H1 (cell line): ENCODE results near the gene PCBP2. TPM values are rescaled to one million over a fixed set of nuclear protein-coding genes. Genes with fewer than 3 reads are reported as not detected.
A peak's percentile ranks its signal among the peaks of the same experiment; 100 is the strongest.

ENCODE experiments used
- CTCF ChIA-PET: fragments of 300-600 bp; sonication (Branson Sonifier 250); formaldehyde crosslinking; loops from one replicate; lab custom pipeline; 2021; ENCODE audit not compliant: partially characterized antibody; lab: Charles Lee
- POLR2A ChIA-PET: fragments of 300-600 bp; sonication (Branson Sonifier 250); formaldehyde crosslinking; loops from one replicate; lab custom pipeline; 2021; ENCODE audit warnings: inconsistent platforms; ENCODE audit not compliant: partially characterized antibody; lab: Charles Lee
- DNase-seq, 2 experiments: peaks; one replicate each; pipeline versions ENCODE4 v3.0.0 to v3.0.0-alpha.2; 2010 to 2022; ENCODE audit warnings: low spot score in 2 of 2, low read depth in 1 of 2, mixed read lengths in 1 of 2
- FAIRE-seq: peaks from 2 replicates; lab custom pipeline; 2011; peaks lifted over from hg19 to GRCh38; lab: Jason Lieb, UNC
- H2AFZ ChIP-seq: 2 replicates; pipeline ENCODE4 v1.8.1; 2012; ENCODE audit warnings: low read length, inconsistent platforms
- H2AK5ac ChIP-seq: 2 replicates; pipeline ENCODE4 v1.6.1; 2013; ENCODE audit warnings: low read depth, low read length
- H2BK120ac ChIP-seq: replicated peaks from 2 replicates; pipeline ENCODE3; 2013; ENCODE audit warnings: low read depth, low read length, inconsistent platforms
- H2BK12ac ChIP-seq: 2 replicates; pipeline ENCODE4 v1.6.1; 2013; ENCODE audit warnings: low read depth, low read length
- H2BK15ac ChIP-seq: 2 replicates; pipeline ENCODE4 v1.6.1; 2013; ENCODE audit warnings: low read length
- H2BK20ac ChIP-seq: 2 replicates; pipeline ENCODE4 v1.6.1; 2013; ENCODE audit warnings: low read length
- H2BK5ac ChIP-seq: 2 replicates; pipeline ENCODE4 v1.6.1; 2013; ENCODE audit warnings: low read depth, low read length
- H3K14ac ChIP-seq: 2 replicates; pipeline ENCODE4 v1.6.1; 2013; ENCODE audit warnings: inconsistent platforms; ENCODE audit not compliant: insufficient read length
- H3K18ac ChIP-seq: 2 replicates; pipeline ENCODE4 v1.6.1; 2013; ENCODE audit warnings: low read length; ENCODE audit errors: extremely low read depth
- H3K23ac ChIP-seq: 2 replicates; pipeline ENCODE4 v1.6.1; 2013; ENCODE audit warnings: inconsistent platforms; ENCODE audit not compliant: insufficient read length
- H3K23me2 ChIP-seq: 2 replicates; pipeline ENCODE4 v1.6.1; 2013; ENCODE audit warnings: low read depth, low read length
- H3K27ac ChIP-seq: 2 replicates; pipeline ENCODE4 v1.6.1; 2011; ENCODE audit warnings: low read depth, low read length, inconsistent platforms
- H3K27me3 ChIP-seq, 4 experiments: replicated peaks in 1 of 4; 1 replicate in 1 of 4; 2 replicates in 3 of 4; pipeline versions ENCODE4 v1.6.1 to v1.8.1; 2011 to 2013; ENCODE audit warnings: low read length in 3 of 4, mild to moderate bottlenecking in 3 of 4, inconsistent platforms in 2 of 4, mixed read lengths in 2 of 4, moderate library complexity in 1 of 4; ENCODE audit not compliant: control insufficient read depth in 3 of 4, insufficient read depth in 3 of 4; ENCODE audit errors: extremely low read depth in 1 of 4
- H3K36me3 ChIP-seq, 4 experiments: 2 replicates each; pipeline versions ENCODE4 v1.6.1 to v1.8.1; 2011 to 2013; ENCODE audit warnings: mild to moderate bottlenecking in 4 of 4, low read length in 3 of 4, moderate library complexity in 2 of 4, control low read depth in 1 of 4, inconsistent platforms in 1 of 4; ENCODE audit not compliant: insufficient read depth in 4 of 4, control insufficient read depth in 2 of 4
- H3K4ac ChIP-seq: replicated peaks from 2 replicates; pipeline ENCODE3; 2013; ENCODE audit warnings: low read length, low read depth, mixed read lengths, inconsistent platforms; ENCODE audit not compliant: insufficient read length
- H3K4me1 ChIP-seq, 4 experiments: replicated peaks in 1 of 4; 1 replicate in 1 of 4; 2 replicates in 3 of 4; pipeline versions ENCODE4 v1.6.1 to v1.8.1; 2011 to 2013; ENCODE audit warnings: low read length in 3 of 4, inconsistent platforms in 2 of 4, mixed read lengths in 1 of 4; ENCODE audit not compliant: insufficient read depth in 4 of 4, control insufficient read depth in 3 of 4
- H3K4me2 ChIP-seq, 2 experiments: 2 replicates each; pipeline versions ENCODE4 v1.6.1 to v1.8.1; 2011 to 2013; ENCODE audit warnings: low read depth in 2 of 2, low read length in 2 of 2, control low read depth in 1 of 2, inconsistent platforms in 1 of 2, mild to moderate bottlenecking in 1 of 2; ENCODE audit not compliant: insufficient read depth in 1 of 2
- H3K4me3 ChIP-seq, 4 experiments: fragments of 200-600, 300-600 bp in 1 of 4; sonication (generic), shearing (Covaris generic), sonication (Bioruptor Twin) in 1 of 4; 2 replicates each; pipeline versions ENCODE4 v1.5.1 to v1.8.1; 2011 to 2016; ENCODE audit warnings: low read length in 4 of 4, low read depth in 3 of 4, control low read depth in 2 of 4, inconsistent platforms in 2 of 4, mild to moderate bottlenecking in 2 of 4, mixed read lengths in 1 of 4, moderate library complexity in 1 of 4; ENCODE audit not compliant: insufficient read depth in 2 of 4; ENCODE audit errors: extremely low read depth in 1 of 4
- H3K56ac ChIP-seq: replicated peaks from 2 replicates; pipeline ENCODE3; 2013; ENCODE audit warnings: low read depth, mild to moderate bottlenecking, mixed read lengths, low read length, inconsistent platforms; ENCODE audit not compliant: insufficient read length
- H3K79me1 ChIP-seq: 2 replicates; pipeline ENCODE4 v1.6.1; 2013; ENCODE audit warnings: low read depth, low read length, control low read depth
- H3K79me2 ChIP-seq, 2 experiments: 2 replicates each; pipeline versions ENCODE4 v1.6.1 to v1.8.1; 2012 to 2013; ENCODE audit warnings: low read length in 2 of 2, mild to moderate bottlenecking in 2 of 2, inconsistent platforms in 1 of 2; ENCODE audit not compliant: insufficient read depth in 2 of 2, control insufficient read depth in 1 of 2
- H3K9ac ChIP-seq, 4 experiments: replicated peaks in 1 of 4; 1 replicate in 1 of 4; 2 replicates in 3 of 4; pipeline versions ENCODE4 v1.6.1 to v1.8.1; 2011 to 2013; ENCODE audit warnings: low read depth in 3 of 4, low read length in 3 of 4, control low read depth in 2 of 4, mild to moderate bottlenecking in 2 of 4, moderate library complexity in 2 of 4, inconsistent platforms in 1 of 4; ENCODE audit errors: extremely low read depth in 1 of 4
- H3K9me3 ChIP-seq, 2 experiments: 2 replicates each; pipeline versions ENCODE4 v1.6.1 to v1.8.1; 2012 to 2013; ENCODE audit warnings: mild to moderate bottlenecking in 2 of 2, moderate library complexity in 2 of 2, control low read depth in 1 of 2, inconsistent platforms in 1 of 2, low read depth in 1 of 2, low read length in 1 of 2, mixed read lengths in 1 of 2; ENCODE audit not compliant: insufficient read depth in 2 of 2
- H4K20me1 ChIP-seq, 2 experiments: replicated peaks in 1 of 2; 2 replicates each; pipeline versions ENCODE3 to v1.8.1; 2011 to 2013; ENCODE audit warnings: inconsistent platforms in 2 of 2, low read length in 2 of 2, mild to moderate bottlenecking in 1 of 2; ENCODE audit not compliant: insufficient read depth in 2 of 2, control insufficient read depth in 1 of 2
- H4K5ac ChIP-seq: 2 replicates; pipeline ENCODE4 v1.6.1; 2013; ENCODE audit warnings: low read length, low read depth, mixed read lengths, inconsistent platforms; ENCODE audit not compliant: insufficient read length
- H4K8ac ChIP-seq: 2 replicates; pipeline ENCODE4 v1.8.0; 2013; ENCODE audit warnings: mild to moderate bottlenecking, moderate library complexity, low read length, inconsistent platforms; ENCODE audit not compliant: insufficient read depth; ENCODE audit errors: extremely low read depth
- H4K91ac ChIP-seq: replicated peaks from 2 replicates; pipeline ENCODE3; 2013; ENCODE audit warnings: low read length, mixed read lengths, inconsistent platforms; ENCODE audit not compliant: insufficient read length
- POLR2A ChIP-seq, 2 experiments: IDR thresholded peaks; 1 replicate in 1 of 2; 2 replicates in 1 of 2; pipeline ENCODE4 v1.6.1; 2011; ENCODE audit warnings: low read depth in 2 of 2, low read length in 2 of 2, mild to moderate bottlenecking in 2 of 2; ENCODE audit errors: control extremely low read depth in 1 of 2
- POLR2AphosphoS5 ChIP-seq: IDR thresholded peaks from 2 replicates; pipeline ENCODE4 v1.6.1; 2011; ENCODE audit warnings: low read depth, low read length
- SUZ12 ChIP-seq: fragments of 200-600 bp; sonication (generic); IDR thresholded peaks from 2 replicates; pipeline ENCODE4 v1.6.1; 2012; ENCODE audit warnings: mild to moderate bottlenecking, inconsistent platforms, low read length, moderate library complexity, mixed read lengths
- USF2 ChIP-seq: IDR thresholded peaks from 2 replicates; pipeline ENCODE4 v1.6.1; 2011; ENCODE audit warnings: low read length, improper control_type of control experiment
- WGBS, 2 experiments: shearing (Covaris generic) in 1 of 2; methylation state at CpG; one replicate each; pipeline versions ENCODE4 v1.1.6 to v1.1.7; 2013 to 2015; ENCODE audit warnings: low lambda C conversion rate in 2 of 2, mixed read lengths in 2 of 2, inconsistent platforms in 1 of 2, low coverage in 1 of 2, missing lambda C conversion rate in 1 of 2; ENCODE audit not compliant: insufficient replicate concordance in 2 of 2, insufficient coverage in 1 of 2, insufficient read length in 1 of 2; ENCODE audit errors: extremely low coverage in 1 of 2, missing lambda C conversion rate in 1 of 2; 5-methylcytosine and 5-hydroxymethylcytosine counted together
- polyA plus RNA-seq, 7 experiments: library from polyadenylated mRNA; depleted of rRNA in 3 of 7; stranded (reverse) in 5 of 7; unstranded in 2 of 7; fragments of >200 nt in 5 of 7; fragments of 200-250 nt in 2 of 7; gene quantifications; 1 replicate in 5 of 7; 2 replicates in 1 of 7; 4 replicates in 1 of 7; pipeline versions ENCODE4 v1.2.1 to v1.2.3, GENCODE V29; 2011 to 2013; ENCODE audit warnings: missing spikeins in 2 of 7, mixed read lengths in 2 of 7
- total RNA-seq: library from RNA; stranded (reverse); fragmentation: NEBNext Ultra II Directional; extraction: Animal tissue kit (Norgen Biotek cat#: 25700); gene quantifications from 2 replicates; pipeline ENCODE4 v1.2.1, GENCODE V29; 2021

Gene PCBP2
- total and polyA plus RNA-seq, 2 of the 8 experiments (the other 6 are each of a cell fraction or from before 2014, with no cell fraction given), result 470 to 1,123 TPM

GRCh38 chr12:53480491-53481442, 28.9 kb downstream of the PCBP2 start:
- Histone ChIP-seq H3K23ac (no peak overlapping the region), H3K56ac (no peak overlapping the region), H3K4me1 (peaks cover 0 to 7% (median 3%) of the 10 kb centered on the region in 4 experiments; a peak in 5 of 7 replicates), H2BK20ac (no peak overlapping the region), H3K14ac (no peak overlapping the region), H2BK120ac (no peak overlapping the region), H3K4me3 (no peak overlapping the region), H2AK5ac (no peak overlapping the region), H3K18ac (no peak overlapping the region), H2BK12ac (no peak overlapping the region), H3K9ac (no peak overlapping the region), H4K91ac (no peak overlapping the region), H2BK15ac (no peak overlapping the region), H3K23me2 (no peaks in the 10 kb centered on the region), H2BK5ac (no peak overlapping the region), H4K5ac (no peak overlapping the region), H3K9me3 (no peaks in the 10 kb centered on the region), H3K36me3 (peaks cover 21 to 93% (median 57%) of the 10 kb centered on the region in 4 experiments), H4K8ac (no peak overlapping the region), H3K4ac (no peak overlapping the region), H3K4me2 (no peak overlapping the region), H3K79me1 (no peaks in the 10 kb centered on the region; the same call in 1 of the 2 replicates), H3K27ac (no peak overlapping the region), H3K27me3 (no peaks in the 10 kb centered on the region), H3K79me2 (peaks cover 0 to 4% of the 10 kb centered on the region in 2 experiments; a peak in 1 of 4 replicates), H2AFZ (no peak overlapping the region), H4K20me1 (peaks cover 21 to 23% of the 10 kb centered on the region in 2 experiments)
- ChIA-PET POLR2A (interaction anchor here (0.7 to 67.0 kb wide), 11 partner anchors 13 to 196 kb away, joined by 3 to 3397 read pairs (median 7); partner anchors contain the start of genes AAAS, MAP3K12, NPFF and PCBP2), CTCF (interaction anchor here (0.6 to 9.0 kb wide), 16 partner anchors 8 to 718 kb away, joined by 3 to 105 read pairs (median 9); partner anchors contain the start of genes MAP3K12, NPFF and TARBP2)
- DNase-seq (no peak), FAIRE-seq (no peak)
- peak; percentile 67; the same call in 1 of the 2 replicates for TF ChIP-seq POLR2AphosphoS5
- no peak for TF ChIP-seq USF2
- TF ChIP-seq SUZ12, result no peak
- peak in 1 of 2 experiments; percentile 24; a peak in 1 of 3 replicates for TF ChIP-seq POLR2A (IDR thresholded peaks at IDR 0.05; ENCODE audit: control extremely low read depth in 1 of 2, low read depth in 2 of 2, low read length in 2 of 2)
- WGBS, 2 experiments, result 90% methylated on average over 12 of the region's 12 CpGs; no CpG with 5 or more reads in 1 of the 2 experiments
